Sciatic nerve (tissue), 2 donors: Measurements from ENCODE around the gene GPR15LG. TPM values are rescaled to one million over a fixed set of nuclear protein-coding genes. Genes with fewer than 3 reads are reported as not detected.

Source experiments
- ATAC-seq: fragments of 200-7000 bp; cut with Tn5 transposase; one replicate; pipeline ENCODE4 v1.9.1; 2020; ENCODE audit warnings: mild to moderate bottlenecking, moderate library complexity
- DNase-seq: peaks from one replicate; pipeline ENCODE4 v3.0.0-alpha.2; 2020; ENCODE audit warnings: low spot score
- intact Hi-C: fragments of 100-400 bp; cut with DNase I; formaldehyde crosslinking; loops from one replicate; pipeline ENCODE4 v1.14.2; 2022
- total RNA-seq: library from RNA; stranded (reverse); fragmentation: NEBNext Ultra II Directional; extraction: Animal tissue kit (Norgen Biotek cat#: 25700); gene quantifications from one replicate; pipeline ENCODE4 v1.2.1, GENCODE V29; 2021
- donor health status: DM: no; HTN: no; CAD: no.
- donor health status: DM: no; HTN: no; CAD: no.

The GPR15LG gene
- total RNA-seq, 1 donor from 2014 or later = not detected

- ATAC-seq (no peak), DNase-seq (no peak)
- intact Hi-C loops = no loop called here
Observed at GRCh38 chr10:84234479-84234878, 60.9 kb downstream of the GPR15LG start.

Other genes with a start within 250 kb of the GPR15LG start
- gene GHITM, start 34.3 kb upstream of the GPR15LG start, total RNA-seq = 77.8 TPM
- gene CDHR1, start 20.7 kb downstream of the GPR15LG start, total RNA-seq = 2.0 TPM
- not detected for gene LRIT2, start 51.7 kb downstream of the GPR15LG start, total RNA-seq
- not detected for gene LRIT1, start 67.7 kb downstream of the GPR15LG start, total RNA-seq
- 2.4 TPM for gene RGR, start 71.3 kb downstream of the GPR15LG start, total RNA-seq
- 136 TPM for gene CCSER2, start 154.8 kb downstream of the GPR15LG start, total RNA-seq